Neural crest cell (in vitro differentiated cells): ENCODE results near the gene TBC1D13. TPM values are rescaled to one million over a fixed set of nuclear protein-coding genes. Genes with fewer than 3 reads are reported as not detected.
"Not testable (repeated sequence)": the region's sequence is repeated elsewhere in the genome, so short reads cannot be mapped to it uniquely, and the experiment has no call there.

Source experiments
- DNase-seq: peaks from one replicate; pipeline ENCODE4 v3.0.0; 2021; ENCODE audit warnings: low read depth, mixed read lengths, low spot score
- H3K27ac Mint-ChIP-seq: one replicate; pipeline ENCODE4 v1.8.0; 2021; ENCODE audit warnings: mild to moderate bottlenecking, mixed read lengths; ENCODE audit not compliant: unreplicated experiment
- H3K27me3 Mint-ChIP-seq: 2 replicates; pipeline ENCODE4 v1.8.0; 2021; ENCODE audit warnings: low read depth, mild to moderate bottlenecking, mixed read lengths
- H3K36me3 Mint-ChIP-seq: 2 replicates; pipeline ENCODE4 v1.8.0; 2021; ENCODE audit warnings: low read depth, mild to moderate bottlenecking, mixed read lengths
- H3K4me1 Mint-ChIP-seq: 2 replicates; pipeline ENCODE4 v1.8.0; 2021; ENCODE audit warnings: mixed read lengths
- H3K4me3 Mint-ChIP-seq: one replicate; pipeline ENCODE4 v1.8.0; 2021; ENCODE audit warnings: mild to moderate bottlenecking, mixed read lengths
- H3K9me3 Mint-ChIP-seq: 2 replicates; pipeline ENCODE4 v1.8.0; 2021; ENCODE audit warnings: mixed read lengths
- CTCF ChIP-seq: fragments of 200-600 bp; sonication (generic); conservative IDR thresholded peaks from 2 replicates; pipeline ENCODE4 v1.5.0; 2021; ENCODE audit warnings: antibody characterized with exemption, mild to moderate bottlenecking
- total RNA-seq: library from RNA; stranded (reverse); gene quantifications from 2 replicates; pipeline ENCODE4 v1.2.1, GENCODE V29; 2021

TBC1D13 gene
- total RNA-seq, 1 donor from 2014 or later = 32.3 TPM

- peaks cover 11% of the 10 kb centered on the region for H3K36me3 Mint-ChIP-seq
- DNase-seq = no peak
- H3K27me3 Mint-ChIP-seq = no peaks in the 10 kb centered on the region
- H3K4me1 Mint-ChIP-seq = no peaks in the 10 kb centered on the region
- H3K9me3 Mint-ChIP-seq = no peaks in the 10 kb centered on the region
- no peak overlapping the region for H3K4me3 Mint-ChIP-seq
- peak overlapping the region; percentile 78 for H3K27ac Mint-ChIP-seq
- TF ChIP-seq CTCF = no peak
Observed at GRCh38 chr9:128845186-128845931, 58.3 kb downstream of the TBC1D13 start.

GRCh38 chr9:128846680-128847030 lies 59.6 kb downstream of the TBC1D13 start:
- H3K4me1 Mint-ChIP-seq = no peaks in the 10 kb centered on the region
- H3K27ac Mint-ChIP-seq = no peak overlapping the region
- no peak overlapping the region for H3K4me3 Mint-ChIP-seq
- H3K27me3 Mint-ChIP-seq = no peaks in the 10 kb centered on the region
- no peak for TF ChIP-seq CTCF
- peaks cover 5% of the 10 kb centered on the region for H3K9me3 Mint-ChIP-seq
- DNase-seq = no peak
- peaks cover 23% of the 10 kb centered on the region for H3K36me3 Mint-ChIP-seq

GRCh38 chr9:128847803-128848202 lies 60.8 kb downstream of the TBC1D13 start:
- Mint-ChIP-seq H3K9me3 (peaks cover 5% of the 10 kb centered on the region), H3K27me3 (no peaks in the 10 kb centered on the region), H3K4me1 (no peaks in the 10 kb centered on the region), H3K4me3 (no peak overlapping the region), H3K27ac (no peak overlapping the region), H3K36me3 (peaks cover 20% of the 10 kb centered on the region)
- TF ChIP-seq CTCF = no peak
- no peak for DNase-seq

GRCh38 chr9:128851024-128851423 lies 64.0 kb downstream of the TBC1D13 start:
- H3K36me3 Mint-ChIP-seq = peaks cover 20% of the 10 kb centered on the region
- not testable (repeated sequence) for H3K4me3 Mint-ChIP-seq, H3K27ac Mint-ChIP-seq, H3K27me3 Mint-ChIP-seq, DNase-seq, H3K9me3 Mint-ChIP-seq, H3K4me1 Mint-ChIP-seq

GRCh38 chr9:128851779-128852600 lies 64.9 kb downstream of the TBC1D13 start:
- H3K4me3 Mint-ChIP-seq, H3K4me1 Mint-ChIP-seq, H3K9me3 Mint-ChIP-seq, H3K27ac Mint-ChIP-seq, DNase-seq, H3K27me3 Mint-ChIP-seq: not testable (repeated sequence)
- TF ChIP-seq CTCF = peak; percentile 70
- H3K36me3 Mint-ChIP-seq = peaks cover 20% of the 10 kb centered on the region

- H3K27me3 Mint-ChIP-seq, H3K9me3 Mint-ChIP-seq, H3K27ac Mint-ChIP-seq, H3K4me1 Mint-ChIP-seq, DNase-seq, H3K4me3 Mint-ChIP-seq: not testable (repeated sequence)
- peaks cover 18% of the 10 kb centered on the region for H3K36me3 Mint-ChIP-seq
Observed at GRCh38 chr9:128852646-128853045, 65.6 kb downstream of the TBC1D13 start.

GRCh38 chr9:128854454-128854853 lies 67.4 kb downstream of the TBC1D13 start:
- not testable (repeated sequence) for H3K4me1 Mint-ChIP-seq, H3K27me3 Mint-ChIP-seq, H3K27ac Mint-ChIP-seq, DNase-seq, H3K4me3 Mint-ChIP-seq, H3K9me3 Mint-ChIP-seq
- peaks cover 17% of the 10 kb centered on the region for H3K36me3 Mint-ChIP-seq

GRCh38 chr9:128858476-128858875 lies 71.4 kb downstream of the TBC1D13 start:
- not testable (repeated sequence) for H3K4me3 Mint-ChIP-seq, DNase-seq, H3K27ac Mint-ChIP-seq, H3K36me3 Mint-ChIP-seq, H3K27me3 Mint-ChIP-seq, H3K9me3 Mint-ChIP-seq
- peaks cover 12% of the 10 kb centered on the region for H3K4me1 Mint-ChIP-seq
